B cell (primary cell): Measurements from ENCODE around the gene GID4. TPM values are rescaled to one million over a fixed set of nuclear protein-coding genes. Genes with fewer than 3 reads are reported as not detected.

ENCODE experiments used
- ATAC-seq: fragments of 200-7000 bp; cut with Tn5 transposase; one replicate; pipeline ENCODE4 v1.10.0; 2021; ENCODE audit warnings: low read depth, mild to moderate bottlenecking, moderate number of reproducible peaks, moderate library complexity
- CTCF ChIA-PET: fragments of 350-600 bp; sonication (Branson Sonifier 250); formaldehyde crosslinking; loops from one replicate; lab custom pipeline; 2021; ENCODE audit warnings: antibody characterized with exemption, inconsistent platforms; lab: Charles Lee
- POLR2A ChIA-PET: fragments of 350-600 bp; sonication (Branson Sonifier 250); formaldehyde crosslinking; loops from one replicate; lab custom pipeline; 2021; ENCODE audit warnings: antibody characterized with exemption; lab: Charles Lee
- DNase-seq: peaks from one replicate; pipeline ENCODE4 v3.0.0; 2013
- H2AFZ ChIP-seq: 2 replicates; pipeline ENCODE4 v1.6.1; 2012; ENCODE audit warnings: mild to moderate bottlenecking, low read depth, low read length; ENCODE audit not compliant: insufficient read depth, poor library complexity, severe bottlenecking
- H3K27ac ChIP-seq, 2 donors: 1 replicate in 1 of 2; 2 replicates in 1 of 2; pipeline ENCODE4 v1.5.1; 2012 to 2013; ENCODE audit warnings: low read length in 2 of 2, mild to moderate bottlenecking in 2 of 2, moderate library complexity in 1 of 2
- H3K27me3 ChIP-seq, 4 experiments: fragments of 200-600 bp in 1 of 4; sonication (generic) in 1 of 4; replicated peaks in 1 of 4; 1 replicate in 2 of 4; 2 replicates in 2 of 4; pipeline versions ENCODE4 v1.6.1 to v1.7.0; 2013 to 2016; ENCODE audit warnings: low read length in 3 of 4, mild to moderate bottlenecking in 2 of 4, mixed read lengths in 1 of 4, moderate library complexity in 1 of 4; ENCODE audit not compliant: insufficient read depth in 4 of 4, control insufficient read depth in 3 of 4; ENCODE audit errors: control extremely low read depth in 1 of 4
- H3K36me3 ChIP-seq, 2 experiments: replicated peaks in 1 of 2; 1 replicate in 1 of 2; 2 replicates in 1 of 2; pipeline versions ENCODE4 v1.6.1 to v1.7.1; 2013; ENCODE audit warnings: low read length in 1 of 2; ENCODE audit not compliant: insufficient read depth in 2 of 2, control insufficient read depth in 1 of 2; ENCODE audit errors: control extremely low read depth in 1 of 2, extremely low read depth in 1 of 2
- H3K4me1 ChIP-seq, 2 donors: fragments of 200-600 bp in 1 of 2; sonication (generic) in 1 of 2; 1 replicate in 1 of 2; 2 replicates in 1 of 2; pipeline versions ENCODE4 v1.5.1 to v1.6.1; 2013 to 2017; ENCODE audit warnings: low read length in 2 of 2; ENCODE audit not compliant: control insufficient read depth in 2 of 2, insufficient read depth in 2 of 2
- H3K4me2 ChIP-seq: replicated peaks from 2 replicates; pipeline ENCODE3; 2012; ENCODE audit warnings: mild to moderate bottlenecking, low read depth, low read length; ENCODE audit not compliant: poor library complexity, severe bottlenecking
- H3K4me3 ChIP-seq, 5 experiments: fragments of 200-600 bp in 1 of 5; sonication (generic) in 1 of 5; 1 replicate in 3 of 5; 2 replicates in 2 of 5; pipeline versions ENCODE4 v1.5.1 to v1.7.0; 2011 to 2016; ENCODE audit warnings: low read length in 4 of 5, mild to moderate bottlenecking in 4 of 5, low read depth in 2 of 5, control low read depth in 1 of 5, moderate library complexity in 1 of 5; ENCODE audit not compliant: insufficient read depth in 1 of 5; ENCODE audit errors: control extremely low read depth in 1 of 5, extremely low read depth in 1 of 5
- H3K79me2 ChIP-seq: fragments of 200-600 bp; sonication (generic); one replicate; pipeline ENCODE4 v1.6.0; 2016; ENCODE audit warnings: low read length; ENCODE audit not compliant: control insufficient read depth, insufficient read depth
- H3K9ac ChIP-seq: fragments of 200-600 bp; sonication (generic); 2 replicates; pipeline ENCODE4 v1.6.1; 2017; ENCODE audit warnings: mild to moderate bottlenecking, low read length, moderate library complexity
- H3K9me3 ChIP-seq, 3 donors: one replicate each; pipeline versions ENCODE4 v1.6.1 to v1.7.1; 2013; ENCODE audit warnings: low read length in 2 of 3; ENCODE audit not compliant: control insufficient read depth in 2 of 3, insufficient read depth in 1 of 3; ENCODE audit errors: control extremely low read depth in 1 of 3
- H4K20me1 ChIP-seq: 2 replicates; pipeline ENCODE4 v1.6.0; 2012; ENCODE audit warnings: mild to moderate bottlenecking, low read length; ENCODE audit not compliant: insufficient read depth, control insufficient read depth, poor library complexity, severe bottlenecking
- H3K27ac Mint-ChIP-seq: one replicate; pipeline ENCODE4 v1.8.0; 2021; ENCODE audit warnings: mixed read lengths
- H3K27me3 Mint-ChIP-seq: one replicate; pipeline ENCODE4 v1.8.0; 2021; ENCODE audit warnings: mixed read lengths
- H3K4me1 Mint-ChIP-seq: one replicate; pipeline ENCODE4 v1.8.0; 2021; ENCODE audit warnings: mixed read lengths
- H3K4me3 Mint-ChIP-seq: one replicate; pipeline ENCODE4 v1.8.0; 2021; ENCODE audit warnings: mixed read lengths
- H3K9me3 Mint-ChIP-seq: one replicate; pipeline ENCODE4 v1.8.0; 2022; ENCODE audit warnings: mixed read lengths; ENCODE audit not compliant: insufficient read depth
- CTCF ChIP-seq: fragments of 200-600 bp; IDR thresholded peaks from one replicate; pipeline ENCODE4 v1.8.0; 2022; ENCODE audit warnings: antibody characterized with exemption, mild to moderate bottlenecking
- EZH2 ChIP-seq: IDR thresholded peaks from 2 replicates; pipeline ENCODE4 v1.6.1; 2012; ENCODE audit warnings: borderline replicate concordance, low read depth, mild to moderate bottlenecking, moderate library complexity, low read length; ENCODE audit not compliant: insufficient read depth, poor library complexity, severe bottlenecking
- WGBS: methylation state at CpG from one replicate; pipeline ENCODE4 v1.1.5; 2013; ENCODE audit warnings: missing lambda C conversion rate; ENCODE audit not compliant: insufficient coverage; 5-methylcytosine and 5-hydroxymethylcytosine counted together
- intact Hi-C: fragments of 100-400 bp; cut with micrococcal nuclease; formaldehyde crosslinking; loops from one replicate; pipeline ENCODE4 v1.10.0; 2022
- polyA plus RNA-seq: library from polyadenylated mRNA; depleted of rRNA; stranded (reverse); fragments of >200 nt; gene quantifications from 2 replicates; pipeline ENCODE4 v1.2.3, GENCODE V29; 2012
- total RNA-seq, 2 donors: library from RNA; stranded (reverse); fragments of 120-200 nt in 1 of 2; gene quantifications; 1 replicate in 1 of 2; 2 replicates in 1 of 2; pipeline versions ENCODE4 v1.2.3 to v1.2.4, GENCODE V29; 2013 to 2022

Gene GID4
- total and polyA plus RNA-seq, 2 donors (not counting 1 experiment from before 2014, with no cell fraction given): 5.6 to 11.8 TPM

GRCh38 chr17:18066866-18067265, 27.7 kb downstream of the GID4 start:
- no peak overlapping the region for H3K27ac Mint-ChIP-seq
- Histone ChIP-seq H4K20me1 (no peaks in the 10 kb centered on the region), H3K9ac (no peak overlapping the region), H3K36me3 (peaks cover 1 to 23% of the 10 kb centered on the region in 2 experiments), H3K4me2 (no peak overlapping the region), H3K4me3 (no peak overlapping the region), H3K9me3 (no peaks in the 10 kb centered on the region), H3K79me2 (no peaks in the 10 kb centered on the region), H2AFZ (no peak overlapping the region), H3K27ac (no peak overlapping the region), H3K27me3 (no peaks in the 10 kb centered on the region), H3K4me1 (no peaks in the 10 kb centered on the region)
- no peaks in the 10 kb centered on the region for H3K4me1 Mint-ChIP-seq
- POLR2A ChIA-PET: no interaction called here
- DNase-seq (no peak), ATAC-seq (no peak)
- H3K9me3 Mint-ChIP-seq: no peaks in the 10 kb centered on the region
- CTCF ChIA-PET: no interaction called here
- TF ChIP-seq CTCF (no peak), EZH2 (no peak)
- intact Hi-C loops: no loop called here
- WGBS: 100% methylated on average over 1 of the region's 4 CpGs
- no peaks in the 10 kb centered on the region for H3K27me3 Mint-ChIP-seq
- H3K4me3 Mint-ChIP-seq: no peak overlapping the region

- no peak overlapping the region for H3K27ac Mint-ChIP-seq
- Histone ChIP-seq H3K9me3 (no peaks in the 10 kb centered on the region), H3K4me1 (no peaks in the 10 kb centered on the region), H4K20me1 (no peaks in the 10 kb centered on the region), H3K9ac (no peak overlapping the region), H3K27me3 (no peaks in the 10 kb centered on the region), H2AFZ (no peak overlapping the region), H3K4me3 (no peak overlapping the region), H3K27ac (no peak overlapping the region), H3K36me3 (peaks cover 0 to 15% of the 10 kb centered on the region in 2 experiments), H3K79me2 (no peaks in the 10 kb centered on the region), H3K4me2 (no peak overlapping the region)
- CTCF ChIA-PET: no interaction called here
- WGBS: 100% methylated on average over 2 of the region's 2 CpGs
- POLR2A ChIA-PET: no interaction called here
- TF ChIP-seq CTCF (no peak), EZH2 (no peak)
- ATAC-seq (no peak), DNase-seq (no peak)
- H3K4me3 Mint-ChIP-seq: no peak overlapping the region
- no peaks in the 10 kb centered on the region for H3K27me3 Mint-ChIP-seq
- H3K4me1 Mint-ChIP-seq: no peaks in the 10 kb centered on the region
- intact Hi-C loops: no loop called here
- H3K9me3 Mint-ChIP-seq: no peaks in the 10 kb centered on the region
These were observed 29.9 kb downstream of the GID4 start for GRCh38 chr17:18069101-18069500.
